ENCODE results near the gene DNAH1.

DNAH1 gene

GRCh38 chr3:52447512-52448355, 131.6 kb downstream of the DNAH1 start:
- no peaks in the 10 kb centered on the region for H3K79me2 ChIP-seq (ENCODE audit: insufficient read depth, low read length)
- TF ChIP-seq EZH2phosphoT487 (conservative IDR thresholded peaks at IDR 0.05; ENCODE audit: low read length) (no peak), CTCF (IDR thresholded peaks at IDR 0.05; ENCODE audit: insufficient read depth, low read length, poor library complexity, severe bottlenecking) (no peak)
- no peak overlapping the region for H3K9ac ChIP-seq (ENCODE audit: low read length)
- no peak overlapping the region for H3K4me2 ChIP-seq (ENCODE audit: low read depth, low read length, poor library complexity, severe bottlenecking)
- no peaks in the 10 kb centered on the region for H3K9me2 ChIP-seq (replicated peaks; ENCODE audit: insufficient read depth, low read length)
- no peak overlapping the region for H3K27ac ChIP-seq (ENCODE audit: low read depth, low read length)
- H3K4me3 ChIP-seq (ENCODE audit: insufficient read depth, low read length, poor library complexity, severe bottlenecking), result no peak overlapping the region
- no peaks in the 10 kb centered on the region for H4K20me1 ChIP-seq (ENCODE audit: low read depth, low read length)
- H3K27me3 ChIP-seq (ENCODE audit: low read length), result no peaks in the 10 kb centered on the region
- H3F3A ChIP-seq (ENCODE audit: insufficient read depth), result no peaks in the 10 kb centered on the region
- H2AFZ ChIP-seq (ENCODE audit: low read depth, low read length, severe bottlenecking), result no peak overlapping the region
- no peaks in the 10 kb centered on the region for H3K36me3 ChIP-seq (ENCODE audit: low read length)
- no peaks in the 10 kb centered on the region for H3K9me3 ChIP-seq (ENCODE audit: insufficient read depth, low read length)

Data from SU-DHL-6 (cell line).